ENCODE results near the gene STRIP2. TPM values are rescaled to one million over a fixed set of nuclear protein-coding genes. Genes with fewer than 3 reads are reported as not detected.

STRIP2 gene
- total and polyA plus RNA-seq, 9 of the 15 experiments (the other 6 are each of a cell fraction or from before 2014, with no cell fraction given), result 10.1 to 81.8 (median 42.3) TPM

DNA sequence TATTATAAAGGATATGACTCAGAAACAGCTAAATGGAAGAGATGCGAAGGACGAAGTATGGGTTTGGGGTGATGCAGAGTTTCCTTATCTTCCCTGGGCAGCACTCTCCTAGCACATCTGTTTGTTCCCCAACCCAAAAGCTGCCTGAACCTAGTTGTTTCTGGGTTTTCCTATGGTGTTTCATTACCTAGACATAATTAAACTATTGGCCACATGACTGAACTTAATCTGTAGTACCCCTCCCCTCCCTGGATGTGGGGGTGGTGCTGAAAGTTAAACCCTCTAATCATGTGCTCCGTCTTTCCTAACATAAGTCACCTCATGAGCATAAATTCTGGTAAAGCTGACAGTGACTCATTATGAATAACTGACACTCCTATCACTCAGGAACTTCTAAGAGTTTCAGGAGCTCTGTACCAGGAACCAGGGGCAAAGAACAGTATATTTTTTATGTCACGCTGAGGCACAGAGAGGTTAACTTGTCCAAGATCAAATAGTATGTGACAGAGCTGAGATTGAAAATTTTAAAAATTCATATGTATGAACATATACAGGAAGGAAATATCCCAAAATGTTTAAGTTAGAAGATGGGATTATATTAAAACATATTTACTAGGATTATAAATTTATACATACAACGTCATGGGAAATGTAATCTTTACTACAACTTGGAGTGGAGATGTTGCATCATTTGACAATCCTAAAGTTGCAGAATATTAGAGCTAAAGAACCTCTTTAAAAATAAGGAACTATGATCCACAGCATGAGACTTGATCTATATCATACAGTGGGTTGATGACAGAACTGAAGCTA is 4.8 kb downstream of the STRIP2 start (continued):
- TF ChIP-seq, protein P1, sequence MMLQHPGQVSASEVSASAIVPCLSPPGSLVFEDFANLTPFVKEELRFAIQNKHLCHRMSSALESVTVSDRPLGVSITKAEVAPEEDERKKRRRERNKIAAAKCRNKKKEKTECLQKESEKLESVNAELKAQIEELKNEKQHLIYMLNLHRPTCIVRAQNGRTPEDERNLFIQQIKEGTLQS (IDR thresholded peaks at IDR 0.05), result peak; percentile 94
- TF ChIP-seq, protein P1 (CRISPR knock-in tag; conservative IDR thresholded peaks at IDR 0.05), result peak; percentile 92
- TF ChIP-seq GATA2 (CRISPR knock-in tag; IDR thresholded peaks at IDR 0.05) (peak; percentile 84), ELF2 (CRISPR knock-in tag; IDR thresholded peaks at IDR 0.05) (no peak), STAT6 (CRISPR knock-in tag; IDR thresholded peaks at IDR 0.05) (no peak), ZNF609 (CRISPR knock-in tag; IDR thresholded peaks at IDR 0.05; ENCODE audit: borderline replicate concordance) (peak; percentile 84; the same call in 1 of the 2 replicates), TEAD2 (tag; IDR thresholded peaks at IDR 0.05) (no peak)
- TF ChIP-seq, protein P2, sequence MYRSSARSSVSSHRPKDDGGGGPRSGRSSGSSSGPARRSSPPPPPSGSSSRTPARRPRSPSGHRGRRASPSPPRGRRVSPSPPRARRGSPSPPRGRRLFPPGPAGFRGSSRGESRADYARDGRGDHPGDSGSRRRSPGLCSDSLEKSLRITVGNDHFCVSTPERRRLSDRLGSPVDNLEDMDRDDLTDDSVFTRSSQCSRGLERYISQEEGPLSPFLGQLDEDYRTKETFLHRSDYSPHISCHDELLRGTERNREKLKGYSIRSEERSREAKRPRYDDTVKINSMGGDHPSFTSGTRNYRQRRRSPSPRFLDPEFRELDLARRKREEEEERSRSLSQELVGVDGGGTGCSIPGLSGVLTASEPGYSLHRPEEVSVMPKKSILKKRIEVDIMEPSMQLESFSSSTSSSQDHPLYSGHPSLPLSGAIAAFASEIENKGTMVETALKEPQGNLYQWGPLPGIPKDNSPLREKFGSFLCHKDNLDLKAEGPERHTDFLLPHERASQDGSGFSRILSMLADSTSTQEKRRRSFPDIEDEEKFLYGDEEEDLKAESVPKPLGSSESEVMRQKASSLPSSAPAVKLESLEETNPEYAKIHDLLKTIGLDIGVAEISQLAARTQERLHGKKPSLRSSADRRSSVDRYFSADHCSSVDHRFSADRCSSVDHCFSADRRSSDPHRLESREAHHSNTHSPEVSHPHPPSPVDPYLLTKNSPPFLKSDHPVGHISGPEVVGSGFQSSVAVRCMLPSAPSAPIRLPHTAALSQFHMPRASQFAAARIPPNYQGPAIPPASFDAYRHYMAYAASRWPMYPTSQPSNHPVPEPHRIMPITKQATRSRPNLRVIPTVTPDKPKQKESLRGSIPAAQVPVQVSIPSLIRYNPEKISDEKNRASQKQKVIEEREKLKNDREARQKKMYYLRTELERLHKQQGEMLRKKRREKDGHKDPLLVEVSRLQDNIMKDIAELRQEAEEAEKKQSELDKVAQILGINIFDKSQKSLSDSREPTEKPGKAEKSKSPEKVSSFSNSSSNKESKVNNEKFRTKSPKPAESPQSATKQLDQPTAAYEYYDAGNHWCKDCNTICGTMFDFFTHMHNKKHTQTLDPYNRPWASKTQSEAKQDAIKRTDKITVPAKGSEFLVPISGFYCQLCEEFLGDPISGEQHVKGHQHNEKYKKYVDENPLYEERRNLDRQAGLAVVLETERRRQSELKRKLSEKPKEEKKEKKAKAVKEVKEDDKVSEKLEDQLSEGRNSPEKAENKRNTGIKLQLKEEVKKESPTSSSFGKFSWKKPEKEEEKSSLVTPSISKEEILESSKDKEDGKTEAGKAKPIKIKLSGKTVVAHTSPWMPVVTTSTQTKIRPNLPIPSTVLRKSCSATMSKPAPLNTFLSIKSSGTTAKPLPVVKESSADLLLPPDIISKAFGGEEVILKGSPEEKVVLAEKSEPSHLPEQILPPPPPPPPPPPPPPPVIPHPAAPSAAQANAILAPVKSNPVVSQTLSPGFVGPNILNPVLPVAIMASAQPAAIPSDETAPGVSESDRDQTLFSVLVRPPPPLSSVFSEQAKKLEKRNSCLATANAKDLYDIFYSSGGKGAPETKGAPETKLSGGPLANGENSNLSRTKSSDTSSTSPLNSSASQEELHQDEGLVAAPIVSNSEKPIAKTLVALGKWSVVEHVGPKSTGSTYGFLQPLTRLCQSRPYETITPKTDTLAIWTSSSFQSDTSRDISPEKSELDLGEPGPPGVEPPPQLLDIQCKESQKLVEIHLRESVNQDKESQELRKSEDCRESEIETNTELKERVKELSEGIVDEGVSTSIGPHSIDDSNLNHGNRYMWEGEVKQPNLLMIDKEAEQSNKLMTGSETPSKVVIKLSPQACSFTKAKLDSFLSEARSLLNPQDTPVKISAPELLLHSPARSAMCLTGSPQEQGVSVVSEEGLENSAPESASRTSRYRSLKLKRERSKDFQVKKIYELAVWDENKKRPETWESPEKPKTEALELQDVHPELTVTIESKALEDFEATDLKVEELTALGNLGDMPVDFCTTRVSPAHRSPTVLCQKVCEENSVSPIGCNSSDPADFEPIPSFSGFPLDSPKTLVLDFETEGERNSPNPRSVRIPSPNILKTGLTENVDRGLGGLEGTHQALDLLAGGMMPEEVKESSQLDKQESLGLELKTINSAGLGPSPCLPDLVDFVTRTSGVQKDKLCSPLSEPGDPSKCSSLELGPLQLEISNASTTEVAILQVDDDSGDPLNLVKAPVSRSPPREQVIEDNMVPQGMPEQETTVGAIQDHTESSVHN (IDR thresholded peaks at IDR 0.05; ENCODE audit: borderline replicate concordance in 1 of 2, low read depth in 1 of 2), result no peak; a peak in 2 of 4 replicates

Data from K562 (cell line).